H1 (cell line): ENCODE measurements around the gene TNFSF15. TPM values are rescaled to one million over a fixed set of nuclear protein-coding genes. Genes with fewer than 3 reads are reported as not detected.

Source experiments
- CTCF ChIA-PET: fragments of 300-600 bp; sonication (Branson Sonifier 250); formaldehyde crosslinking; loops from one replicate; lab custom pipeline; 2021; ENCODE audit not compliant: partially characterized antibody; lab: Charles Lee
- POLR2A ChIA-PET: fragments of 300-600 bp; sonication (Branson Sonifier 250); formaldehyde crosslinking; loops from one replicate; lab custom pipeline; 2021; ENCODE audit warnings: inconsistent platforms; ENCODE audit not compliant: partially characterized antibody; lab: Charles Lee
- DNase-seq, 2 experiments: peaks; one replicate each; pipeline versions ENCODE4 v3.0.0 to v3.0.0-alpha.2; 2010 to 2022; ENCODE audit warnings: low spot score in 2 of 2, low read depth in 1 of 2, mixed read lengths in 1 of 2
- FAIRE-seq: peaks from 2 replicates; lab custom pipeline; 2011; peaks lifted over from hg19 to GRCh38; lab: Jason Lieb, UNC
- H2AFZ ChIP-seq: 2 replicates; pipeline ENCODE4 v1.8.1; 2012; ENCODE audit warnings: low read length, inconsistent platforms
- H2AK5ac ChIP-seq: 2 replicates; pipeline ENCODE4 v1.6.1; 2013; ENCODE audit warnings: low read depth, low read length
- H2BK120ac ChIP-seq: replicated peaks from 2 replicates; pipeline ENCODE3; 2013; ENCODE audit warnings: low read depth, low read length, inconsistent platforms
- H2BK12ac ChIP-seq: 2 replicates; pipeline ENCODE4 v1.6.1; 2013; ENCODE audit warnings: low read depth, low read length
- H2BK15ac ChIP-seq: 2 replicates; pipeline ENCODE4 v1.6.1; 2013; ENCODE audit warnings: low read length
- H2BK20ac ChIP-seq: 2 replicates; pipeline ENCODE4 v1.6.1; 2013; ENCODE audit warnings: low read length
- H2BK5ac ChIP-seq: 2 replicates; pipeline ENCODE4 v1.6.1; 2013; ENCODE audit warnings: low read depth, low read length
- H3K14ac ChIP-seq: 2 replicates; pipeline ENCODE4 v1.6.1; 2013; ENCODE audit warnings: inconsistent platforms; ENCODE audit not compliant: insufficient read length
- H3K18ac ChIP-seq: 2 replicates; pipeline ENCODE4 v1.6.1; 2013; ENCODE audit warnings: low read length; ENCODE audit errors: extremely low read depth
- H3K23ac ChIP-seq: 2 replicates; pipeline ENCODE4 v1.6.1; 2013; ENCODE audit warnings: inconsistent platforms; ENCODE audit not compliant: insufficient read length
- H3K23me2 ChIP-seq: 2 replicates; pipeline ENCODE4 v1.6.1; 2013; ENCODE audit warnings: low read depth, low read length
- H3K27ac ChIP-seq: 2 replicates; pipeline ENCODE4 v1.6.1; 2011; ENCODE audit warnings: low read depth, low read length, inconsistent platforms
- H3K27me3 ChIP-seq, 4 experiments: replicated peaks in 1 of 4; 1 replicate in 1 of 4; 2 replicates in 3 of 4; pipeline versions ENCODE4 v1.6.1 to v1.8.1; 2011 to 2013; ENCODE audit warnings: low read length in 3 of 4, mild to moderate bottlenecking in 3 of 4, inconsistent platforms in 2 of 4, mixed read lengths in 2 of 4, moderate library complexity in 1 of 4; ENCODE audit not compliant: control insufficient read depth in 3 of 4, insufficient read depth in 3 of 4; ENCODE audit errors: extremely low read depth in 1 of 4
- H3K36me3 ChIP-seq, 4 experiments: 2 replicates each; pipeline versions ENCODE4 v1.6.1 to v1.8.1; 2011 to 2013; ENCODE audit warnings: mild to moderate bottlenecking in 4 of 4, low read length in 3 of 4, moderate library complexity in 2 of 4, control low read depth in 1 of 4, inconsistent platforms in 1 of 4; ENCODE audit not compliant: insufficient read depth in 4 of 4, control insufficient read depth in 2 of 4
- H3K4ac ChIP-seq: replicated peaks from 2 replicates; pipeline ENCODE3; 2013; ENCODE audit warnings: low read length, low read depth, mixed read lengths, inconsistent platforms; ENCODE audit not compliant: insufficient read length
- H3K4me1 ChIP-seq, 4 experiments: replicated peaks in 1 of 4; 1 replicate in 1 of 4; 2 replicates in 3 of 4; pipeline versions ENCODE4 v1.6.1 to v1.8.1; 2011 to 2013; ENCODE audit warnings: low read length in 3 of 4, inconsistent platforms in 2 of 4, mixed read lengths in 1 of 4; ENCODE audit not compliant: insufficient read depth in 4 of 4, control insufficient read depth in 3 of 4
- H3K4me2 ChIP-seq, 2 experiments: 2 replicates each; pipeline versions ENCODE4 v1.6.1 to v1.8.1; 2011 to 2013; ENCODE audit warnings: low read depth in 2 of 2, low read length in 2 of 2, control low read depth in 1 of 2, inconsistent platforms in 1 of 2, mild to moderate bottlenecking in 1 of 2; ENCODE audit not compliant: insufficient read depth in 1 of 2
- H3K4me3 ChIP-seq, 4 experiments: fragments of 200-600, 300-600 bp in 1 of 4; sonication (generic), shearing (Covaris generic), sonication (Bioruptor Twin) in 1 of 4; 2 replicates each; pipeline versions ENCODE4 v1.5.1 to v1.8.1; 2011 to 2016; ENCODE audit warnings: low read length in 4 of 4, low read depth in 3 of 4, control low read depth in 2 of 4, inconsistent platforms in 2 of 4, mild to moderate bottlenecking in 2 of 4, mixed read lengths in 1 of 4, moderate library complexity in 1 of 4; ENCODE audit not compliant: insufficient read depth in 2 of 4; ENCODE audit errors: extremely low read depth in 1 of 4
- H3K56ac ChIP-seq: replicated peaks from 2 replicates; pipeline ENCODE3; 2013; ENCODE audit warnings: low read depth, mild to moderate bottlenecking, mixed read lengths, low read length, inconsistent platforms; ENCODE audit not compliant: insufficient read length
- H3K79me1 ChIP-seq: 2 replicates; pipeline ENCODE4 v1.6.1; 2013; ENCODE audit warnings: low read depth, low read length, control low read depth
- H3K79me2 ChIP-seq, 2 experiments: 2 replicates each; pipeline versions ENCODE4 v1.6.1 to v1.8.1; 2012 to 2013; ENCODE audit warnings: low read length in 2 of 2, mild to moderate bottlenecking in 2 of 2, inconsistent platforms in 1 of 2; ENCODE audit not compliant: insufficient read depth in 2 of 2, control insufficient read depth in 1 of 2
- H3K9ac ChIP-seq, 4 experiments: replicated peaks in 1 of 4; 1 replicate in 1 of 4; 2 replicates in 3 of 4; pipeline versions ENCODE4 v1.6.1 to v1.8.1; 2011 to 2013; ENCODE audit warnings: low read depth in 3 of 4, low read length in 3 of 4, control low read depth in 2 of 4, mild to moderate bottlenecking in 2 of 4, moderate library complexity in 2 of 4, inconsistent platforms in 1 of 4; ENCODE audit errors: extremely low read depth in 1 of 4
- H3K9me3 ChIP-seq, 2 experiments: 2 replicates each; pipeline versions ENCODE4 v1.6.1 to v1.8.1; 2012 to 2013; ENCODE audit warnings: mild to moderate bottlenecking in 2 of 2, moderate library complexity in 2 of 2, control low read depth in 1 of 2, inconsistent platforms in 1 of 2, low read depth in 1 of 2, low read length in 1 of 2, mixed read lengths in 1 of 2; ENCODE audit not compliant: insufficient read depth in 2 of 2
- H4K20me1 ChIP-seq, 2 experiments: replicated peaks in 1 of 2; 2 replicates each; pipeline versions ENCODE3 to v1.8.1; 2011 to 2013; ENCODE audit warnings: inconsistent platforms in 2 of 2, low read length in 2 of 2, mild to moderate bottlenecking in 1 of 2; ENCODE audit not compliant: insufficient read depth in 2 of 2, control insufficient read depth in 1 of 2
- H4K5ac ChIP-seq: 2 replicates; pipeline ENCODE4 v1.6.1; 2013; ENCODE audit warnings: low read length, low read depth, mixed read lengths, inconsistent platforms; ENCODE audit not compliant: insufficient read length
- H4K8ac ChIP-seq: 2 replicates; pipeline ENCODE4 v1.8.0; 2013; ENCODE audit warnings: mild to moderate bottlenecking, moderate library complexity, low read length, inconsistent platforms; ENCODE audit not compliant: insufficient read depth; ENCODE audit errors: extremely low read depth
- H4K91ac ChIP-seq: replicated peaks from 2 replicates; pipeline ENCODE3; 2013; ENCODE audit warnings: low read length, mixed read lengths, inconsistent platforms; ENCODE audit not compliant: insufficient read length
- BACH1 ChIP-seq: IDR thresholded peaks from 2 replicates; pipeline ENCODE4 v1.6.1; 2012; ENCODE audit warnings: low read length, improper control_type of control experiment
- CEBPB ChIP-seq: IDR thresholded peaks from 2 replicates; pipeline ENCODE4 v1.6.1; 2012; ENCODE audit warnings: low read depth, low read length
- CHD1 ChIP-seq: IDR thresholded peaks from 2 replicates; pipeline ENCODE4 v1.6.1; 2012; ENCODE audit warnings: low read depth, low read length, improper control_type of control experiment
- E2F6 ChIP-seq: IDR thresholded peaks from 2 replicates; pipeline ENCODE4 v1.6.1; 2012; ENCODE audit warnings: inconsistent platforms
- EGR1 ChIP-seq: IDR thresholded peaks from 2 replicates; pipeline ENCODE4 v1.6.1; 2011; ENCODE audit warnings: low read depth, low read length, borderline replicate concordance
- JUND ChIP-seq: IDR thresholded peaks from 2 replicates; pipeline ENCODE4 v1.6.1; 2011; ENCODE audit warnings: mild to moderate bottlenecking, improper control_type of control experiment, low read length
- NANOG ChIP-seq: IDR thresholded peaks from 2 replicates; pipeline ENCODE4 v1.6.1; 2011; ENCODE audit warnings: low read length, low read depth, mild to moderate bottlenecking, inconsistent platforms; ENCODE audit not compliant: insufficient read depth, poor library complexity, severe bottlenecking
- RFX5 ChIP-seq: IDR thresholded peaks from 2 replicates; pipeline ENCODE4 v1.6.1; 2011; ENCODE audit warnings: low read depth, low read length, improper control_type of control experiment, borderline replicate concordance
- SAP30 ChIP-seq: fragments of 300-600 bp; sonication (generic); IDR thresholded peaks from 2 replicates; pipeline ENCODE4 v1.7.1; 2012; ENCODE audit warnings: low read length, moderate library complexity, mild to moderate bottlenecking, inconsistent platforms; ENCODE audit not compliant: insufficient read depth, insufficient replicate concordance
- SIRT6 ChIP-seq: IDR thresholded peaks from one replicate; pipeline ENCODE4 v1.7.1; 2012; ENCODE audit warnings: low read length, inconsistent platforms
- TCF12 ChIP-seq: IDR thresholded peaks from 2 replicates; pipeline ENCODE4 v1.6.1; 2011; ENCODE audit warnings: low read depth, mild to moderate bottlenecking, low read length
- USF2 ChIP-seq: IDR thresholded peaks from 2 replicates; pipeline ENCODE4 v1.6.1; 2011; ENCODE audit warnings: low read length, improper control_type of control experiment
- YY1 ChIP-seq: IDR thresholded peaks from 2 replicates; pipeline ENCODE4 v1.6.1; 2011; ENCODE audit warnings: low read depth, mild to moderate bottlenecking, low read length
- WGBS, 2 experiments: shearing (Covaris generic) in 1 of 2; methylation state at CpG; one replicate each; pipeline versions ENCODE4 v1.1.6 to v1.1.7; 2013 to 2015; ENCODE audit warnings: low lambda C conversion rate in 2 of 2, mixed read lengths in 2 of 2, inconsistent platforms in 1 of 2, low coverage in 1 of 2, missing lambda C conversion rate in 1 of 2; ENCODE audit not compliant: insufficient replicate concordance in 2 of 2, insufficient coverage in 1 of 2, insufficient read length in 1 of 2; ENCODE audit errors: extremely low coverage in 1 of 2, missing lambda C conversion rate in 1 of 2; 5-methylcytosine and 5-hydroxymethylcytosine counted together
- polyA plus RNA-seq, 7 experiments: library from polyadenylated mRNA; depleted of rRNA in 3 of 7; stranded (reverse) in 5 of 7; unstranded in 2 of 7; fragments of >200 nt in 5 of 7; fragments of 200-250 nt in 2 of 7; gene quantifications; 1 replicate in 5 of 7; 2 replicates in 1 of 7; 4 replicates in 1 of 7; pipeline versions ENCODE4 v1.2.1 to v1.2.3, GENCODE V29; 2011 to 2013; ENCODE audit warnings: missing spikeins in 2 of 7, mixed read lengths in 2 of 7
- total RNA-seq: library from RNA; stranded (reverse); fragmentation: NEBNext Ultra II Directional; extraction: Animal tissue kit (Norgen Biotek cat#: 25700); gene quantifications from 2 replicates; pipeline ENCODE4 v1.2.1, GENCODE V29; 2021

TNFSF15 gene
- total and polyA plus RNA-seq, 2 of the 8 experiments (the other 6 are each of a cell fraction or from before 2014, with no cell fraction given), result 0.09 to 0.17 TPM

GRCh38 chr9:114784721-114785279, 21.0 kb downstream of the TNFSF15 start:
- Histone ChIP-seq H3K9ac (no peak overlapping the region), H3K4me2 (no peak overlapping the region), H3K18ac (no peak overlapping the region), H2AFZ (no peak overlapping the region), H4K91ac (no peak overlapping the region), H3K9me3 (no peaks in the 10 kb centered on the region), H3K4ac (no peak overlapping the region), H3K23ac (no peak overlapping the region), H2BK12ac (no peak overlapping the region), H2BK15ac (no peak overlapping the region), H4K5ac (no peak overlapping the region), H3K23me2 (no peaks in the 10 kb centered on the region), H3K36me3 (no peaks in the 10 kb centered on the region), H3K27ac (no peak overlapping the region), H3K4me3 (no peak overlapping the region), H2AK5ac (no peak overlapping the region), H2BK5ac (no peak overlapping the region), H3K56ac (no peak overlapping the region), H3K4me1 (no peaks in the 10 kb centered on the region), H4K20me1 (no peaks in the 10 kb centered on the region), H2BK20ac (no peak overlapping the region), H4K8ac (no peak overlapping the region), H2BK120ac (no peak overlapping the region), H3K79me1 (no peaks in the 10 kb centered on the region), H3K27me3 (no peaks in the 10 kb centered on the region), H3K79me2 (no peaks in the 10 kb centered on the region), H3K14ac (no peak overlapping the region)
- FAIRE-seq (no peak), DNase-seq (no peak)
- ChIA-PET POLR2A (no interaction called here), CTCF (interaction anchor here (1.1 to 1.6 kb wide), 5 partner anchors 11 to 121 kb away, joined by 3 to 5 read pairs (median 4); no protein-coding TSS in a partner anchor)
- 83% methylated on average over 6 of the region's 6 CpGs; no CpG with 5 or more reads in 1 of the 2 experiments for WGBS, 2 experiments
- no peak for TF ChIP-seq E2F6
- no peak for TF ChIP-seq EGR1
- no peak for TF ChIP-seq NANOG
- no peak for TF ChIP-seq SIRT6
- TF ChIP-seq JUND, result no peak
- no peak for TF ChIP-seq BACH1
- TF ChIP-seq CEBPB, result no peak
- TF ChIP-seq SAP30, result no peak
- no peak for TF ChIP-seq YY1
- TF ChIP-seq CHD1, result no peak
- TF ChIP-seq TCF12, result no peak
- no peak for TF ChIP-seq USF2
- no peak for TF ChIP-seq RFX5
